Fibroblast of skin of right quadriceps (primary cell): ENCODE measurements around the gene UGT8.
A peak's percentile ranks its signal among the peaks of the same experiment; 100 is the strongest.

Source experiments
- DNase-seq: peaks from one replicate; pipeline ENCODE4 v3.0.0-alpha.2; 2013

UGT8 gene

GRCh38 chr4:114692958-114693357 lies 94.4 kb downstream of the UGT8 start:
- no peak for DNase-seq

GRCh38 chr4:114694770-114695169 lies 96.2 kb downstream of the UGT8 start:
- peak; percentile 28 for DNase-seq

- DNase-seq: peak; percentile 57
Measured at GRCh38 chr4:114698231-114698630, 99.6 kb downstream of the UGT8 start.

- DNase-seq: no peak
Measured at GRCh38 chr4:114701491-114701890, 102.9 kb downstream of the UGT8 start.

- DNase-seq: no peak
Measured at GRCh38 chr4:114717432-114717831, 118.8 kb downstream of the UGT8 start.

GRCh38 chr4:114725066-114725465 lies 126.5 kb downstream of the UGT8 start:
- DNase-seq: no peak

- DNase-seq: no peak
Measured at GRCh38 chr4:114727461-114727860, 128.9 kb downstream of the UGT8 start.
